GM10266 (cell line): ENCODE results near the gene BRMS1.

Experiments used
- DNase-seq: peaks from one replicate; pipeline ENCODE4 v3.0.0; 2012; ENCODE audit errors: extremely low spot score
- TF ChIP-seq, protein P1 (sequence below): IDR thresholded peaks from 2 replicates; pipeline ENCODE4 v1.5.1; 2012; ENCODE audit warnings: mild to moderate bottlenecking, low read depth; ENCODE audit not compliant: control insufficient read depth, insufficient read depth; ENCODE audit errors: missing control alignments

Gene BRMS1

DNA sequence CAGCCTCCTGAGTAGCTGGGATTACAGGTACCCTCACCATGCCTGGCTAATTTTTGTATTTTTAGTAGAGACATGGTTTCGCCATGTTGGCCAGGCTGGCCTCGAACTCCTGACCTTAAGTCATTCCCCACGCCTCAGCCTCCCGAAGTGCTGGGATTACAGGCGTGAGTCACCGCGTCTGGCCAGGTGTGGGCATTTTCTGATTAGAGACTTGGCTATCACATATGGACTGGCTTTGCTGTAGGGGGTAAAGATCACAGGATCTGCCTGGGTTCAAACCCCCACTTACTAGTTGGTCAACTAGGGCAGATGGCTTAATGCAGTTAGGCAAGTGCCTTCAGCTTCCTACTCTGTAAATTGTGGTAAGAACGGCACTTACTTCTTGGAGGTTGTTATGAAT lies 34.6 kb downstream of the BRMS1 start:
- TF ChIP-seq, protein P1, sequence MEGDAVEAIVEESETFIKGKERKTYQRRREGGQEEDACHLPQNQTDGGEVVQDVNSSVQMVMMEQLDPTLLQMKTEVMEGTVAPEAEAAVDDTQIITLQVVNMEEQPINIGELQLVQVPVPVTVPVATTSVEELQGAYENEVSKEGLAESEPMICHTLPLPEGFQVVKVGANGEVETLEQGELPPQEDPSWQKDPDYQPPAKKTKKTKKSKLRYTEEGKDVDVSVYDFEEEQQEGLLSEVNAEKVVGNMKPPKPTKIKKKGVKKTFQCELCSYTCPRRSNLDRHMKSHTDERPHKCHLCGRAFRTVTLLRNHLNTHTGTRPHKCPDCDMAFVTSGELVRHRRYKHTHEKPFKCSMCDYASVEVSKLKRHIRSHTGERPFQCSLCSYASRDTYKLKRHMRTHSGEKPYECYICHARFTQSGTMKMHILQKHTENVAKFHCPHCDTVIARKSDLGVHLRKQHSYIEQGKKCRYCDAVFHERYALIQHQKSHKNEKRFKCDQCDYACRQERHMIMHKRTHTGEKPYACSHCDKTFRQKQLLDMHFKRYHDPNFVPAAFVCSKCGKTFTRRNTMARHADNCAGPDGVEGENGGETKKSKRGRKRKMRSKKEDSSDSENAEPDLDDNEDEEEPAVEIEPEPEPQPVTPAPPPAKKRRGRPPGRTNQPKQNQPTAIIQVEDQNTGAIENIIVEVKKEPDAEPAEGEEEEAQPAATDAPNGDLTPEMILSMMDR = no peak
- DNase-seq = no peak

DNA sequence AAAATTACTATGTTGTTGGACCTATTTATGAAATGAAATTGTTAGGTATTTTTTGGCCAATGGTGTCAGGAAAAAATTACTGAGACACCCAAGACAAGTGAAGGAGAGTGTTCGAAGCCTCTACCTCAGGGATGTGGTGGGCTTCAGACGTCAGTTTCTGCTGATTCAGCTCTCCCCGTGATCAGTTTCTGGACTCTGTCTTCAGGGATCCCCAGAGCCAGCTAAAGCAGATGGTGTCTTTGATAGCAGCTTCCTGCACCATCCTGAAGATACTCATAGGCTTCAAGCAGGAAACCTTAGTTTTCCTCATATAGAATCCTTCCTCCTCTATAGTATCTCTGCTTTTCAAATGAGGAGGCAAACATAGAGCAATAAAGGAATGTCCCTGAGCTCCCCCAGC lies 35.4 kb downstream of the BRMS1 start:
- TF ChIP-seq, protein P1 = no peak
- no peak for DNase-seq

DNA sequence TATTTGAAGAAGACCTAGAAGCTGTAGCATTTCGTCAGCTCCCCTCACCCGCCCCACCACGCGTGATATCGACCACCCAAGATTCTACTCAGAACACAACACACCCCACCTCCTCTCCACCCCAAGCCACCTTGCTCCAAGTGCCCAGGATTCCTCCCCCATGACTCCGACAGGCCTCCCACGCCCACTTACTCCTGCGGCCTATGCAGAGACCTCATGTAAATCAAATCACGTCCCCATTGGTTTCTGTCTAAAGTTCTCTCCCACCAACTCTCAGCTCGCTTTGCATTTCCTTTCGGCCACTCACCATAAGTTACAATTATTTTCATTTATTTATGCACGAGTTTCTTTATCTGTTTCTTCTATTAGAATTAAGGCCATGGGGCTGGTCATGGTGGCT lies 42.2 kb downstream of the BRMS1 start:
- TF ChIP-seq, protein P1 = no peak

DNA sequence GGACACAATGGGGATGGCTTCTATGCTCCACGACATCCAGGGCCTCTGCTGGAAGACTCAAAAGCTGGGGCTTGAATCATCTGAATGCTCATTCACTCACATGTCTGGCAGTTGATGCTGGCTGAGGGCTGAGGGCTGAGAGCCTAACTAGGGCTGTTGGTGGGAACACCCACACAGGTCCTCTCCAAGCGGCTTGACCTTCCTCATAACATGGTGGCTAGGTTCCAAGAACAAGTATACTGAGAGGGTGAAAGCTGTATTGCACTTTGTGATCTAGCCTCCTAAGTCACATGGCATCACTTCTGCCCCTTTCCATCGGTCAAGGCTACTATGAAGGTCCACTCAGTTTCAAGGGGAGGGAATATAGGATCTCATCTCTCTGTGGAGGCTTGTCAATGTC lies 45.7 kb downstream of the BRMS1 start:
- no peak for DNase-seq
- TF ChIP-seq, protein P1 = no peak

More for the DNA sequence above, 42.2 kb downstream of the BRMS1 start:
- no peak for DNase-seq

DNA sequence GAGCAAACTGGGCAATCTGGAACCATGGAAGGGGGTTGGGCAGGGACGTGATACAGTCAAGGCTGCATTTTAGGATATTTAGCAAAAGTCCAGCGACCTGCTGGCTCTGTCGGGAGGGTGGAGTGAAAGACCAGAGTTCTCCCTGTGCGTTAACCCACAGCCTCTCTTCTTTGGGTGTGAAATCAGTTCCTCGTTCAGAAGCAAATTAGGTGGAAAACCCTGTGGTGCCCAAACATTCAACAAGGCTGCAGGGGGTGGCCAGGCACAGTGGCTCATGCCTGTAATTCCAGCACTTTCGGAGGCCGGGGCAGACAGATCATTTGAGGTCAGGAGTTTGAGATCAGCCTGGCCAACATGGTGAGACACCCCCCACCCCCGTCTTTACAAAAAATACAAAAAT lies 47.3 kb downstream of the BRMS1 start:
- no peak for DNase-seq
- TF ChIP-seq, protein P1 = no peak

DNA sequence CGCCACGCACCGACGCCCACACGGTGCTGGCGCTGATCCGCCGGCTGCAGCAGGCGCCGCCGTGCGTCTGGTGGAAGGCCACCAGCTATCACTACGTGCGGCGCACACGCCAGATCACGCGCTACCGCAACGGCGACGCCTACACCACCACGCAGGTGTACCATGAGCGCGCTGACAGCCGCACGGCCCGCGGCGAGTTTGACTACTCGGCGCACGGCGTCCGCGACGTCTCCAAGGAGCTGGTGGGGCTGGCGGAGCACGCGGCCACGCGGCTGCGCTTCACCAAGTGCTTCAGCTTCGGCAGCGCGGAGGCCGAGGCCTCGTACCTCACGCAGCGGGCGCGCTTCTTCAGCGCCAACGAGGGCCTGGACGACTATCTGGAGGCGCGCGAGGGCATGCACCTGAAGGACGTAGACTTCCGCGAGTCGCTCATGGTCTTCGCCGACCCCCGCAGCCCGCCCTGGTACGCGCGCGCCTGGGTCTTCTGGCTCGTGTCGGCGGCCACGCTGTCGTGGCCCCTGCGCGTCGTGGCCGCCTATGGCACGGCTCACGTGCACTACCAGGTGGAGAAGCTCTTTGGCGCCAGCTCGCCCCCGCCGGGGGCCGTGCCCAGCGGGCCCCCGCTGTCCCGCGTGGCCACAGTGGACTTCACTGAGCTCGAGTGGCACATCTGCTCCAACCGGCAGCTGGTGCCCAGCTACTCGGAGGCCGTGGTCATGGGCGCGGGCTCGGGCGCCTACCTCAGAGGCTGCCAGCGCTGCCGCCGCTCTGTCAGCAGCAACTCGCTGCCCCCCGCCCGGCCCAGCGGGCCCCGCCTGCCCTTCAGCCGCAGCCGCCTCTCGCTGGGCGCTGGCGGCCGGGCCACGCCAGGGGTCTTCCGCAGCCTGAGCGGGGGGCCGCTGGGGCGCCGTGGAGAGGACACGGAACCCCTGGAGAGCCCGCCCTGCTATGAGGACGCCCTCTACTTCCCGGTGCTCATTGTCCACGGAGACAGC lies 50.0 kb downstream of the BRMS1 start:
- TF ChIP-seq, protein P1 = no peak
- DNase-seq = no peak
